A673 (cell line): ENCODE data around the gene JKAMP. TPM values are rescaled to one million over a fixed set of nuclear protein-coding genes. Genes with fewer than 3 reads are reported as not detected.

Source experiments
- BruUV-seq: library from RNA; stranded (reverse); fragments of 400-500 nt; replicated peaks from 2 replicates; lab custom pipeline; 2021; lab: Mats Ljungman, UMichigan
- CTCF ChIA-PET: fragments of 300-600 bp; sonication (Branson Sonifier 250); formaldehyde crosslinking; loops from one replicate; lab custom pipeline; 2022; ENCODE audit warnings: antibody characterized with exemption; lab: Charles Lee
- POLR2A ChIA-PET: fragments of 300-600 bp; sonication (Branson Sonifier 250); formaldehyde crosslinking; loops from one replicate; lab custom pipeline; 2022; ENCODE audit warnings: antibody characterized with exemption; ENCODE audit not compliant: low non-redundant PET; lab: Charles Lee
- DNase-seq: peaks from one replicate; pipeline ENCODE4 v3.0.0-alpha.2; 2015; ENCODE audit warnings: low spot score
- H3K27ac ChIP-seq: fragments of 200-600 bp; sonication (generic); 2 replicates; pipeline ENCODE4 v1.5.1; 2016; ENCODE audit warnings: mixed run types, low read depth, mild to moderate bottlenecking, mixed read lengths, antibody characterized with exemption, low read length; ENCODE audit not compliant: poor library complexity, severe bottlenecking
- H3K27me3 ChIP-seq: fragments of 200-600 bp; sonication (generic); replicated peaks from 2 replicates; pipeline ENCODE4 v1.6.1; 2017; ENCODE audit warnings: mixed run types, low read depth, mild to moderate bottlenecking, mixed read lengths, antibody characterized with exemption, low read length; ENCODE audit not compliant: insufficient read depth, poor library complexity
- H3K36me3 ChIP-seq: fragments of 200-600 bp; sonication (generic); 2 replicates; pipeline ENCODE4 v1.6.1; 2016; ENCODE audit warnings: mixed run types, mild to moderate bottlenecking, mixed read lengths, antibody characterized with exemption, low read length; ENCODE audit not compliant: insufficient read depth, poor library complexity, severe bottlenecking
- H3K4me1 ChIP-seq: fragments of 200-600 bp; sonication (generic); 2 replicates; pipeline ENCODE4 v1.6.1; 2017; ENCODE audit warnings: mixed run types, mild to moderate bottlenecking, mixed read lengths, antibody characterized with exemption, low read length; ENCODE audit not compliant: insufficient read depth, poor library complexity, severe bottlenecking
- H3K4me3 ChIP-seq: fragments of 200-600 bp; sonication (generic); 2 replicates; pipeline ENCODE4 v1.5.1; 2016; ENCODE audit warnings: low read depth, mixed run types, mild to moderate bottlenecking, mixed read lengths, low read length; ENCODE audit not compliant: poor library complexity, severe bottlenecking
- H3K9me3 ChIP-seq: fragments of 200-600 bp; sonication (generic); 2 replicates; pipeline ENCODE4 v1.6.1; 2016; ENCODE audit warnings: mixed run types, low read depth, mild to moderate bottlenecking, mixed read lengths, antibody characterized with exemption, low read length; ENCODE audit not compliant: poor library complexity, severe bottlenecking
- CTCF ChIP-seq: fragments of 300-800, 200-600 bp; sonication (generic); conservative IDR thresholded peaks from 2 replicates; pipeline ENCODE4 v1.5.1; 2017; ENCODE audit warnings: low read depth, mild to moderate bottlenecking, antibody characterized with exemption, low read length, moderate library complexity, mixed read lengths
- EZH2 ChIP-seq: fragments of 200-600 bp; sonication (generic); IDR thresholded peaks from 2 replicates; pipeline ENCODE4 v1.6.1; 2017; ENCODE audit warnings: borderline replicate concordance, low read depth, mild to moderate bottlenecking, mixed read lengths, antibody characterized with exemption, low read length; ENCODE audit not compliant: poor library complexity, severe bottlenecking
- intact Hi-C: fragments of 100-400 bp; cut with micrococcal nuclease; formaldehyde crosslinking; loops from one replicate; pipeline ENCODE4 v1.10.0; 2022; ENCODE audit not compliant: unreplicated experiment
- total RNA-seq: library from RNA; stranded (reverse); gene quantifications from 2 replicates; pipeline ENCODE4 v1.2.3, GENCODE V29; 2021

The JKAMP gene
- total RNA-seq, 1 experiment from 2014 or later, result 51.6 TPM

GRCh38 chr14:59450716-59451115, 33.6 kb upstream of the JKAMP start:
- TF ChIP-seq CTCF (no peak), EZH2 (no peak)
- no peak for DNase-seq
- no peaks in the 10 kb centered on the region for H3K9me3 ChIP-seq
- no peaks in the 10 kb centered on the region for H3K27me3 ChIP-seq
- intact Hi-C loops, result loop anchor here (10.0 kb wide), 1 partner anchor 936 kb away; no protein-coding TSS in a partner anchor
- H3K4me1 ChIP-seq, result no peaks in the 10 kb centered on the region
- no peak overlapping the region for H3K27ac ChIP-seq
- no peak overlapping the region for H3K4me3 ChIP-seq
- CTCF ChIA-PET, result no interaction called here
- no TSS peak for BruUV-seq
- POLR2A ChIA-PET, result no interaction called here
- no peaks in the 10 kb centered on the region for H3K36me3 ChIP-seq

DNA sequence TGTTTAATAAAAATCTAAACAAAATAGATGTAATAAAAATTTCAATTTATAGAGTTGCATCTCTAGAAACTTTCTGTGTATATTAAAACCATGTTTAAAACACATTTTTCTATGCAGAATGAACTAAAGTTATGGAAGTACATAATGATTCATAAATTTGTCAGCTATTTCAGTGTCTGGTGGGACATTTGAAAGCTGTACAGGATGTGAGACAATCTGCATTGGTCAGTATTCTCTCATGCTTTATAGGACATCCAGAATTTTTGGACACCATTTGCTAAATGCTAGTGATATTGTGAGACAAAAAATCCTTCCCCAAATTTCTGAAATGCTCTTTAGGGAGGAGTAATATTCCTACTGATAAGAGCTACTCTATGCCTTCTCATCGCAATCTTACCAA, 32.5 kb upstream of the JKAMP start:
- Histone ChIP-seq H3K4me1 (no peaks in the 10 kb centered on the region), H3K36me3 (no peaks in the 10 kb centered on the region), H3K27me3 (no peaks in the 10 kb centered on the region), H3K9me3 (no peaks in the 10 kb centered on the region), H3K27ac (no peak overlapping the region), H3K4me3 (no peak overlapping the region)
- DNase-seq, result no peak
- ChIA-PET CTCF (no interaction called here), POLR2A (interaction anchor here (0.6 kb wide), 1 partner anchor 386 kb away, joined by 3 read pairs; no protein-coding TSS in a partner anchor)
- TF ChIP-seq CTCF (no peak), EZH2 (no peak)
- BruUV-seq, result no TSS peak
- intact Hi-C loops, result loop anchor here (10.0 kb wide), 1 partner anchor 937 kb away; no protein-coding TSS in a partner anchor

DNA sequence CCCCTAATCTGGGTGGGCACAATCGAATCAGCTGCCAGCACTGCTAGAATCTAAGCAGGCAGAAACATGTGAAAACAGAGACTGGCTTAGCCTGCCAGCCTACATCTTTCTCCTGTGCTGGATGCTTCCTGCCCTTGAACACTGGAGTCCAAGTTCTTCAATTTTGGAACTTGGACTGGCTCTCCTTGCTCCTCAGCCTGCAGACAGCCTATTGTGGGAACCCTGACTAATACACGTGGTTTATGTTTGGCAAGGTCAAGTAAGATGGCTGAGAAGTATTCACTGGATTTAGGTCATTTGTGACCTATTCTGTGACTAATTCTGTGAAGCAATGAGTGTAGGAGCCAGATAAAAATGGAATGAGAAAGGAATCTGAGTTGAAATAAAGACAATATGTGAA, 30.2 kb upstream of the JKAMP start:
- ChIA-PET CTCF (no interaction called here), POLR2A (no interaction called here)
- Histone ChIP-seq H3K9me3 (no peaks in the 10 kb centered on the region), H3K27ac (no peak overlapping the region), H3K27me3 (no peaks in the 10 kb centered on the region), H3K4me3 (no peak overlapping the region), H3K4me1 (no peaks in the 10 kb centered on the region), H3K36me3 (no peaks in the 10 kb centered on the region)
- no TSS peak for BruUV-seq
- DNase-seq, result no peak
- TF ChIP-seq EZH2 (no peak), CTCF (no peak)
- intact Hi-C loops, result loop anchor here (10.0 kb wide), 1 partner anchor 939 kb away; no protein-coding TSS in a partner anchor
